Gastrocnemius medialis (tissue), 4 donors: Measurements from ENCODE around the gene S1PR3. TPM values are rescaled to one million over a fixed set of nuclear protein-coding genes. Genes with fewer than 3 reads are reported as not detected.

Experiments
- ATAC-seq, 2 donors: fragments of 150-250 bp; one replicate each; pipeline ENCODE4 v1.9.1; 2016
- DNase-seq, 2 donors: peaks; one replicate each; pipeline ENCODE4 v3.0.0-alpha.2; 2019
- H3K27ac ChIP-seq, 4 donors: fragments of 200-600 bp; sonication (generic); 1 replicate in 1 of 4; 2 replicates in 3 of 4; pipeline ENCODE4 v1.5.1; 2016 to 2018; ENCODE audit warnings: mild to moderate bottlenecking in 2 of 4, moderate library complexity in 1 of 4
- H3K27me3 ChIP-seq, 3 donors: fragments of 200-600 bp; sonication (generic) in 2 of 3; 1 replicate in 1 of 3; 2 replicates in 2 of 3; pipeline versions ENCODE4 v1.5.1 to v1.6.0; 2016 to 2019; ENCODE audit warnings: mild to moderate bottlenecking in 1 of 3, moderate library complexity in 1 of 3
- H3K36me3 ChIP-seq, 2 donors: fragments of 200-600 bp; sonication (generic) in 1 of 2; one replicate each; pipeline ENCODE4 v1.5.1; 2017 to 2018
- H3K4me1 ChIP-seq, 2 donors: fragments of 200-600 bp; sonication (generic) in 1 of 2; one replicate each; pipeline ENCODE4 v1.5.1; 2016 to 2017; ENCODE audit warnings: mild to moderate bottlenecking in 2 of 2
- H3K4me3 ChIP-seq, 4 donors: fragments of 200-600 bp; sonication (generic) in 3 of 4; 1 replicate in 1 of 4; 2 replicates in 3 of 4; pipeline ENCODE4 v1.5.1; 2016 to 2019; ENCODE audit warnings: mild to moderate bottlenecking in 2 of 4
- H3K9me3 ChIP-seq, 3 donors: fragments of 200-600 bp; sonication (generic) in 2 of 3; 1 replicate in 1 of 3; 2 replicates in 2 of 3; pipeline ENCODE4 v1.5.1; 2016 to 2019
- CTCF ChIP-seq, 5 experiments: fragments of 450-650 bp in 3 of 5; fragments of 200-600 bp in 2 of 5; sonication (generic) in 2 of 5; IDR thresholded peaks in 4 of 5; conservative IDR thresholded peaks in 1 of 5; 1 replicate in 4 of 5; 2 replicates in 1 of 5; pipeline ENCODE4 v1.5.1; 2016 to 2019; ENCODE audit warnings: antibody characterized with exemption in 5 of 5, mild to moderate bottlenecking in 3 of 5, moderate library complexity in 3 of 5
- POLR2A ChIP-seq, 2 donors: fragments of 450-650 bp; IDR thresholded peaks; one replicate each; pipeline ENCODE4 v1.6.1; 2017; ENCODE audit warnings: antibody characterized with exemption in 2 of 2, mild to moderate bottlenecking in 2 of 2, moderate library complexity in 2 of 2
- in situ Hi-C, 4 donors: fragments of 200-750 bp; cut with MboI; loops; one replicate each; pipeline versions ENCODE4 v1.15.0 to v1.8.0; 2017; ENCODE audit warnings: low sequenced_read_pairs in 4 of 4
- intact Hi-C: fragments of 100-400 bp; cut with DNase I; formaldehyde crosslinking; loops from one replicate; pipeline ENCODE4 v1.15.1; 2023; ENCODE audit warnings: low total_unique reads
- total RNA-seq, 4 donors: library from RNA; depleted of rRNA; stranded (reverse); fragments of >200 nt; gene quantifications; one replicate each; pipeline versions ENCODE4 v1.1.0 to v1.2.3, GENCODE V29; 2016

The S1PR3 gene
- total RNA-seq, 4 donors from 2014 or later = 3.3 to 13.4 (median 5.7) TPM

- no peak for ATAC-seq
- Histone ChIP-seq H3K4me3 (no peak overlapping the region), H3K9me3 (peaks cover 0 to 10% (median 3%) of the 10 kb centered on the region in 3 donors), H3K36me3 (no peaks in the 10 kb centered on the region), H3K4me1 (no peaks in the 10 kb centered on the region), H3K27me3 (no peaks in the 10 kb centered on the region), H3K27ac (no peak overlapping the region)
- DNase-seq = no peak
- TF ChIP-seq POLR2A (IDR thresholded peaks at IDR 0.05) = no peak
- TF ChIP-seq CTCF (IDR thresholded peaks at IDR 0.05 in 4 of 5, conservative IDR thresholded peaks at IDR 0.05 in 1 of 5) = no peak
- intact Hi-C loops (no loop called here), in situ Hi-C loops (no loop called here)
Measured at GRCh38 chr9:89032661-89033060, 41.4 kb downstream of the S1PR3 start.

DNA sequence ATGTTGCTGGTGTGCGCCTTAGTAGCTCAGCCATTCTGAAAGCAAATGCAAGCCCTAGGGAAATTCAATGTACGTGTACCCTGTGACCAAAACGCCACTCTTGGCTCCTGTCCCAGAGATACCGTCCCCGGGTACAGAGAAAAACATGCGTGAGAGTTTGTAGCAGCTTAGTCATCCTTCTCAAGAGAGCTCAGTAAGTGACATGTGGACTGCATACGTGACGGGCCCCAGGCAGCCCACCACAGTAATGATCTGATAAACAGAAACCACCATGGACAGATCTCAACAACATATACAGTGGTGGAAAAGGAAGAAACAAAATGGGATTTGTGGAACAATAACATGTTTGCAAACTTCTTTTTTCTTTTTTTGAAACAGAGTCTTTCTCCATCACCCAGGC, 45.1 kb downstream of the S1PR3 start:
- Histone ChIP-seq H3K4me3 (no peak overlapping the region), H3K27me3 (no peaks in the 10 kb centered on the region), H3K9me3 (no peaks in the 10 kb centered on the region), H3K27ac (no peak overlapping the region), H3K4me1 (no peaks in the 10 kb centered on the region), H3K36me3 (no peaks in the 10 kb centered on the region)
- intact Hi-C loops = no loop called here
- in situ Hi-C loops = no loop called here
- TF ChIP-seq CTCF (IDR thresholded peaks at IDR 0.05 in 4 of 5, conservative IDR thresholded peaks at IDR 0.05 in 1 of 5) = no peak
- no peak for TF ChIP-seq POLR2A (IDR thresholded peaks at IDR 0.05)
- ATAC-seq (no peak), DNase-seq (no peak)

DNA sequence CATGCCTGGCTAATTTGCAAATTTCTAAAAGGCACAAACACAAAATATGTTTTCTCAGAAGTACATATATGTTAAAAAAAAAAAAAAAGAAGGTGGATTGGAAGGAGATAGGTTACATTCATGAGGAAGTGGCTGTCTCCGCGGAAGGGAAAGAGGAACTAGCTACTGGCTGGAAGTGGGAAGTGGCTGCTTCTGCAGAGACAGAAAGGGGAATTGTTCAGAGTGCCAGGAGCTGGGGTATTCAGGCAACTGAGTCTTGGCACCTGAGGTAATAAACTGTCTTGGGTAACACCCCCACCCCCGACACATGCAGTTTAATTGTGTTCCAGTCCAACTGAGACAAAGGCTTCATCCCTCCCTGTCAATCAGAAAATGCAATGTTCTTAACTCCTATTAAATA, 45.6 kb downstream of the S1PR3 start:
- intact Hi-C loops (no loop called here), in situ Hi-C loops (no loop called here)
- DNase-seq (no peak), ATAC-seq (no peak)
- Histone ChIP-seq H3K4me1 (no peaks in the 10 kb centered on the region), H3K36me3 (no peaks in the 10 kb centered on the region), H3K27me3 (no peaks in the 10 kb centered on the region), H3K9me3 (no peaks in the 10 kb centered on the region), H3K4me3 (no peak overlapping the region), H3K27ac (no peak overlapping the region)
- no peak for TF ChIP-seq POLR2A (IDR thresholded peaks at IDR 0.05)
- no peak for TF ChIP-seq CTCF (IDR thresholded peaks at IDR 0.05 in 4 of 5, conservative IDR thresholded peaks at IDR 0.05 in 1 of 5)

- H3K4me3 ChIP-seq = no peak overlapping the region
- H3K4me1 ChIP-seq = no peaks in the 10 kb centered on the region
- no peak for TF ChIP-seq CTCF (IDR thresholded peaks at IDR 0.05 in 4 of 5, conservative IDR thresholded peaks at IDR 0.05 in 1 of 5)
- no peak for TF ChIP-seq POLR2A (IDR thresholded peaks at IDR 0.05)
- no peaks in the 10 kb centered on the region for H3K36me3 ChIP-seq
- H3K27ac ChIP-seq = no peak overlapping the region
- H3K27me3 ChIP-seq = no peaks in the 10 kb centered on the region
- H3K9me3 ChIP-seq = no peaks in the 10 kb centered on the region
- ATAC-seq = no peak
- in situ Hi-C loops (no loop called here), intact Hi-C loops (no loop called here)
- no peak for DNase-seq
Measured at GRCh38 chr9:89037346-89037745, 46.1 kb downstream of the S1PR3 start.

GRCh38 chr9:89037891-89038290, 46.6 kb downstream of the S1PR3 start:
- no peak overlapping the region for H3K27ac ChIP-seq
- TF ChIP-seq CTCF (IDR thresholded peaks at IDR 0.05 in 4 of 5, conservative IDR thresholded peaks at IDR 0.05 in 1 of 5) = no peak
- no peak for TF ChIP-seq POLR2A (IDR thresholded peaks at IDR 0.05)
- no peaks in the 10 kb centered on the region for H3K27me3 ChIP-seq
- DNase-seq (no peak), ATAC-seq (no peak)
- H3K9me3 ChIP-seq = no peaks in the 10 kb centered on the region
- H3K4me1 ChIP-seq = no peaks in the 10 kb centered on the region
- in situ Hi-C loops (no loop called here), intact Hi-C loops (no loop called here)
- no peaks in the 10 kb centered on the region for H3K36me3 ChIP-seq
- H3K4me3 ChIP-seq = no peak overlapping the region
